Bronchial epithelial cell (primary cell): ENCODE data around the gene TRIM39. TPM values are rescaled to one million over a fixed set of nuclear protein-coding genes. Genes with fewer than 3 reads are reported as not detected.
"Not testable (repeated sequence)": the region's sequence is repeated elsewhere in the genome, so short reads cannot be mapped to it uniquely, and the experiment has no call there.

Experiments used
- DNase-seq: peaks from one replicate; pipeline ENCODE4 v3.0.0-alpha.2; 2010; ENCODE audit warnings: low read depth
- FAIRE-seq: peaks from 2 replicates; lab custom pipeline; 2011; peaks lifted over from hg19 to GRCh38; lab: Jason Lieb, UNC
- H3K27me3 ChIP-seq: 2 replicates; pipeline ENCODE4 v1.5.1; 2011; ENCODE audit warnings: low read length; ENCODE audit not compliant: control insufficient read depth, insufficient read depth
- H3K36me3 ChIP-seq: 2 replicates; pipeline ENCODE4 v1.5.1; 2011; ENCODE audit warnings: low read length; ENCODE audit not compliant: control insufficient read depth, insufficient read depth
- H3K4me3 ChIP-seq: 2 replicates; pipeline ENCODE4 v1.5.1; 2011; ENCODE audit warnings: mild to moderate bottlenecking, low read depth, low read length, control low read depth
- CTCF ChIP-seq: IDR thresholded peaks from 2 replicates; pipeline ENCODE4 v1.5.1; 2011; ENCODE audit warnings: mild to moderate bottlenecking, moderate library complexity, low read length, control low read depth, inconsistent platforms; ENCODE audit not compliant: insufficient read depth, severe bottlenecking
- total RNA-seq: library from RNA; depleted of rRNA; stranded (reverse); fragments of >200 nt; gene quantifications from 2 replicates; pipeline ENCODE4 v1.2.1, GENCODE V29; 2014

The TRIM39 gene
- total RNA-seq, 1 donor from 2014 or later, result 8.4 TPM

DNA sequence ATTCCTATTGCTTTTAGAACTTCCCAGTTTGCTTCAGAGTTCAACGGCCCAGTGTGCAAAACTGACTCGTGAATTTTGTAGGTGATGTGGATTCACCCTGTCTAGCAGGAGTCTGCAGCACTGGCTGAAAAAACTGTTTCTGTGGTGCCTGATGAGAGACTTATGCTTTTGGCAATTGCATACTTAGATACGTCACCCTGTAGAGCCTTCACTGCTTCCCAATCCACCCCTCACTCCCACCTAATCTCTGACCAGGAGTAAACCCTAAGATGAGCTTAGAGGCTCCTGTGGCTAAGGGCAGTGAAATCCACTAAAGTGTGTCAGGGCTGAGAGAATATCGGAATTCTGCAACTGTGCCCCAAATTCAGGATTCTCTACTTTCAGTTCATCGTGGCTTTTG lies 32.5 kb downstream of the TRIM39 start:
- Histone ChIP-seq H3K27me3 (peaks cover 17% of the 10 kb centered on the region), H3K36me3 (no peaks in the 10 kb centered on the region), H3K4me3 (no peak overlapping the region)
- FAIRE-seq, result no peak
- no peak for DNase-seq
- no peak for TF ChIP-seq CTCF

GRCh38 chr6:30360139-30360538 lies 33.4 kb downstream of the TRIM39 start:
- Histone ChIP-seq H3K4me3 (no peak overlapping the region), H3K36me3 (no peaks in the 10 kb centered on the region), H3K27me3 (peaks cover 17% of the 10 kb centered on the region)
- no peak for TF ChIP-seq CTCF
- FAIRE-seq (no peak), DNase-seq (no peak)

DNA sequence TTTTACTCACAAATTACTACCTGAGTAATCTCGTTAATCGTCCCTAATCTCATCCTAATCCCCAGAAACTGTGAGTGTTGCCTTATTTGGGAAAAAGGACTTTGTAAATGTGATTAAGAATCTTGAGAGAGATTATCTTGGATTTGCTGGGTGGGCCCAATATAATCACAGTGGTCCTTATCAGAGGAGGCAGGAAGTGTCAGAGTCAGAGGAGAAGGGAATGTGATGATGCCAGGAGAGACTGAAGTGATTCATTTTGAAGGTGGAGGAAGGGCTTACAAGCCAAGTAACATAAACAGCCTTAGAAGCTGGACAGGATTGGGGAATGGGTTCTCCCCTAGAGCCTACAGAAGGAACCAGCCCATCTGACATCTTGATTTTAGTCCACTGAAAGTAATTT lies 34.9 kb downstream of the TRIM39 start:
- peaks cover 20% of the 10 kb centered on the region for H3K27me3 ChIP-seq
- FAIRE-seq (no peak), DNase-seq (peak; percentile 13)
- H3K4me3 ChIP-seq, result no peak overlapping the region
- no peak for TF ChIP-seq CTCF
- H3K36me3 ChIP-seq, result no peaks in the 10 kb centered on the region

GRCh38 chr6:30363459-30363858 lies 36.7 kb downstream of the TRIM39 start:
- H3K4me3 ChIP-seq, result no peak overlapping the region
- no peak for TF ChIP-seq CTCF
- DNase-seq (no peak), FAIRE-seq (no peak)
- no peaks in the 10 kb centered on the region for H3K36me3 ChIP-seq
- peaks cover 16% of the 10 kb centered on the region for H3K27me3 ChIP-seq

DNA sequence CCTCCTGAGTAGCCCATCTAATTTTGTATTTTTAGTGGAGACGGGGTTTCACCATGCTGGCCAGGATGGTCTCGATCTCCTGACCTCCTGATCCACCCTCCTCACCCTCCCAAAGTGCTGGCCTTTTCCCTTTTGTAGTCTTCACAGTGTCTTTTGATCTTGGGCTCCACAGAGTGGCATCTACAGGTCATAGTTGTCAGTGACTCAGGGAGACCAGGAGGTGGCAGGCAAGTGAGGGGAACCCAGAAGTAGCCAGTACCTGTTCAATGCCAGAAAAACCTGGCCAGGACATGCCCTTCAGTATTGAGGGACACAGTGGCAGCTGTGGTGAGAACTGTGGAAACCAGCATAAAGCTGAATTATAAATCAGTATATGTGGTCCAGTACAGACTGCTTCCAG lies 37.9 kb downstream of the TRIM39 start:
- FAIRE-seq (no peak), DNase-seq (no peak)
- no peak overlapping the region for H3K4me3 ChIP-seq
- no peaks in the 10 kb centered on the region for H3K36me3 ChIP-seq
- peaks cover 12% of the 10 kb centered on the region for H3K27me3 ChIP-seq
- no peak for TF ChIP-seq CTCF

GRCh38 chr6:30369280-30369679 lies 42.6 kb downstream of the TRIM39 start:
- FAIRE-seq, H3K27me3 ChIP-seq, H3K4me3 ChIP-seq: not testable (repeated sequence)

More at GRCh38 chr6:30369280-30369679, 42.6 kb downstream of the TRIM39 start:
- H3K36me3 ChIP-seq, DNase-seq: not testable (repeated sequence)
